H1 (cell line): Measurements from ENCODE around the gene GSTM2. TPM values are rescaled to one million over a fixed set of nuclear protein-coding genes. Genes with fewer than 3 reads are reported as not detected.

Experiments
- CHD2 ChIP-seq: IDR thresholded peaks from 2 replicates; pipeline ENCODE4 v1.6.1; 2012; ENCODE audit warnings: low read length, improper control_type of control experiment
- EGR1 ChIP-seq: IDR thresholded peaks from 2 replicates; pipeline ENCODE4 v1.6.1; 2011; ENCODE audit warnings: low read depth, low read length, borderline replicate concordance
- GABPA ChIP-seq: IDR thresholded peaks from 2 replicates; pipeline ENCODE4 v1.6.1; 2011; ENCODE audit warnings: mild to moderate bottlenecking, low read length, moderate library complexity, borderline replicate concordance; ENCODE audit not compliant: insufficient read depth
- HDAC2 ChIP-seq, 2 experiments: fragments of 300-600 bp in 1 of 2; sonication (generic) in 1 of 2; IDR thresholded peaks; 2 replicates each; pipeline ENCODE4 v1.6.1; 2011 to 2012; ENCODE audit warnings: low read depth in 2 of 2, low read length in 2 of 2, mild to moderate bottlenecking in 2 of 2, moderate library complexity in 2 of 2, borderline replicate concordance in 1 of 2, inconsistent platforms in 1 of 2
- KDM4A ChIP-seq: IDR thresholded peaks from one replicate; pipeline ENCODE4 v1.7.1; 2012; ENCODE audit warnings: low read depth, mild to moderate bottlenecking, moderate library complexity, low read length, inconsistent platforms; ENCODE audit not compliant: severe bottlenecking
- NANOG ChIP-seq: IDR thresholded peaks from 2 replicates; pipeline ENCODE4 v1.6.1; 2011; ENCODE audit warnings: low read length, low read depth, mild to moderate bottlenecking, inconsistent platforms; ENCODE audit not compliant: insufficient read depth, poor library complexity, severe bottlenecking
- RAD21 ChIP-seq, 2 experiments: IDR thresholded peaks in 1 of 2; conservative IDR thresholded peaks in 1 of 2; 2 replicates each; pipeline ENCODE4 v1.6.1; 2011; ENCODE audit warnings: low read depth in 2 of 2, low read length in 2 of 2, improper control_type of control experiment in 1 of 2, inconsistent platforms in 1 of 2, mild to moderate bottlenecking in 1 of 2, moderate library complexity in 1 of 2
- RBBP5 ChIP-seq: IDR thresholded peaks from 2 replicates; pipeline ENCODE4 v1.7.1; 2012; ENCODE audit warnings: low read depth, mild to moderate bottlenecking, inconsistent platforms, low read length, moderate library complexity, borderline replicate concordance
- SIRT6 ChIP-seq: IDR thresholded peaks from one replicate; pipeline ENCODE4 v1.7.1; 2012; ENCODE audit warnings: low read length, inconsistent platforms
- ZNF274 ChIP-seq: IDR thresholded peaks from 2 replicates; pipeline ENCODE4 v1.7.0; 2012; ENCODE audit warnings: low read length, borderline replicate concordance; ENCODE audit errors: extremely low read depth
- polyA plus RNA-seq, 7 experiments: library from polyadenylated mRNA; depleted of rRNA in 3 of 7; stranded (reverse) in 5 of 7; unstranded in 2 of 7; fragments of >200 nt in 5 of 7; fragments of 200-250 nt in 2 of 7; gene quantifications; 1 replicate in 5 of 7; 2 replicates in 1 of 7; 4 replicates in 1 of 7; pipeline versions ENCODE4 v1.2.1 to v1.2.3, GENCODE V29; 2011 to 2013; ENCODE audit warnings: missing spikeins in 2 of 7, mixed read lengths in 2 of 7
- total RNA-seq: library from RNA; stranded (reverse); fragmentation: NEBNext Ultra II Directional; extraction: Animal tissue kit (Norgen Biotek cat#: 25700); gene quantifications from 2 replicates; pipeline ENCODE4 v1.2.1, GENCODE V29; 2021

GSTM2 gene
- total and polyA plus RNA-seq, 2 of the 8 experiments (the other 6 are each of a cell fraction or from before 2014, with no cell fraction given) = 9.6 to 23.1 TPM

- TF ChIP-seq RAD21 (IDR thresholded peaks at IDR 0.05 in 1 of 2, conservative IDR thresholded peaks at IDR 0.05 in 1 of 2; ENCODE audit: low read depth in 2 of 2, low read length in 2 of 2) (no peak; a peak in 1 of 4 replicates), KDM4A (no peak), ZNF274 (no peak), CHD2 (no peak), EGR1 (no peak), SIRT6 (no peak), NANOG (no peak), GABPA (no peak), HDAC2 (IDR thresholded peaks at IDR 0.05; ENCODE audit: borderline replicate concordance in 1 of 2, low read depth in 2 of 2, low read length in 2 of 2) (no peak), RBBP5 (no peak)
Measured at GRCh38 chr1:109630081-109630897, 37.6 kb upstream of the GSTM2 start (continued).
